ENCODE results near the gene BACH2.
"Not testable (repeated sequence)": the region's sequence is repeated elsewhere in the genome, so short reads cannot be mapped to it uniquely, and the experiment has no call there.

GRCh38 chr6:89971338-89972024 is 325.2 kb downstream of the BACH2 start:
- TF ChIP-seq POLR2A (IDR thresholded peaks at IDR 0.05; ENCODE audit: low read depth, low read length); CREB1 (IDR thresholded peaks at IDR 0.05; ENCODE audit: low read depth); SMARCA5 (IDR thresholded peaks at IDR 0.05): not testable (repeated sequence)
